Fibroblast of lung (primary cell): Measurements from ENCODE around the gene LRP1. TPM values are rescaled to one million over a fixed set of nuclear protein-coding genes. Genes with fewer than 3 reads are reported as not detected.

Experiments used
- DNase-seq, 2 donors: peaks; one replicate each; pipeline versions ENCODE4 v3.0.0 to v3.0.0-alpha.2; 2010; ENCODE audit warnings: low read depth in 2 of 2
- H2AFZ ChIP-seq: 2 replicates; pipeline ENCODE4 v1.5.1; 2012; ENCODE audit warnings: low read length, control low read depth, inconsistent platforms
- H3K27ac ChIP-seq: 2 replicates; pipeline ENCODE4 v1.5.1; 2011; ENCODE audit warnings: low read length, control low read depth; ENCODE audit not compliant: insufficient read depth
- H3K27me3 ChIP-seq: 2 replicates; pipeline ENCODE4 v1.5.1; 2011; ENCODE audit warnings: mild to moderate bottlenecking, low read length; ENCODE audit not compliant: control insufficient read depth, insufficient read depth
- H3K36me3 ChIP-seq: 2 replicates; pipeline ENCODE4 v1.5.1; 2011; ENCODE audit warnings: low read length; ENCODE audit not compliant: control insufficient read depth, insufficient read depth
- H3K4me1 ChIP-seq: 2 replicates; pipeline ENCODE4 v1.5.1; 2011; ENCODE audit warnings: low read length; ENCODE audit not compliant: control insufficient read depth, insufficient read depth; ENCODE audit errors: extremely low read depth
- H3K4me2 ChIP-seq: 2 replicates; pipeline ENCODE4 v1.5.1; 2011; ENCODE audit warnings: low read length, control low read depth; ENCODE audit not compliant: insufficient read depth; ENCODE audit errors: extremely low read depth
- H3K4me3 ChIP-seq, 4 experiments: fragments of 200-600 bp in 1 of 4; sonication (generic) in 1 of 4; replicated peaks in 1 of 4; 2 replicates each; pipeline ENCODE4 v1.5.1; 2011 to 2016; ENCODE audit warnings: low read length in 4 of 4, low read depth in 3 of 4, mild to moderate bottlenecking in 3 of 4, control low read depth in 2 of 4, inconsistent platforms in 1 of 4, mixed read lengths in 1 of 4; ENCODE audit not compliant: insufficient read depth in 1 of 4; ENCODE audit errors: control extremely low read depth in 1 of 4
- H3K79me2 ChIP-seq: 2 replicates; pipeline ENCODE4 v1.5.1; 2012; ENCODE audit warnings: mild to moderate bottlenecking, low read length, inconsistent platforms; ENCODE audit not compliant: control insufficient read depth, insufficient read depth
- H3K9ac ChIP-seq: 2 replicates; pipeline ENCODE4 v1.5.1; 2011; ENCODE audit warnings: mild to moderate bottlenecking, low read length, control low read depth; ENCODE audit not compliant: insufficient read depth
- H3K9me3 ChIP-seq: 2 replicates; pipeline ENCODE4 v1.5.1; 2012; ENCODE audit warnings: low read depth, low read length; ENCODE audit not compliant: control insufficient read depth, insufficient read depth
- H4K20me1 ChIP-seq: 2 replicates; pipeline ENCODE4 v1.5.1; 2011; ENCODE audit warnings: low read length; ENCODE audit not compliant: control insufficient read depth, insufficient read depth; ENCODE audit errors: extremely low read depth
- CTCF ChIP-seq, 2 donors: IDR thresholded peaks in 1 of 2; conservative IDR thresholded peaks in 1 of 2; 1 replicate in 1 of 2; 2 replicates in 1 of 2; pipeline ENCODE4 v1.5.1; 2011 to 2012; ENCODE audit warnings: low read length in 2 of 2, control low read depth in 1 of 2, inconsistent platforms in 1 of 2, low read depth in 1 of 2, mild to moderate bottlenecking in 1 of 2
- EZH2 ChIP-seq: IDR thresholded peaks from 2 replicates; pipeline ENCODE4 v1.5.1; 2012; ENCODE audit warnings: low read length, control low read depth, mild to moderate bottlenecking; ENCODE audit errors: missing control alignments
- polyA plus RNA-seq, 2 donors: library from polyadenylated mRNA; depleted of rRNA in 1 of 2; stranded (reverse) in 1 of 2; unstranded in 1 of 2; fragments of >200 nt; gene quantifications; 2 replicates each; pipeline ENCODE4 v1.2.1, GENCODE V29; 2011 to 2012; ENCODE audit warnings: missing spikeins in 1 of 2
- total RNA-seq: library from RNA; depleted of rRNA; stranded (reverse); fragments of >200 nt; gene quantifications from 2 replicates; pipeline ENCODE4 v1.2.1, GENCODE V29; 2014

The LRP1 gene
- total and polyA plus RNA-seq, 2 donors (not counting 1 experiment from before 2014, with no cell fraction given), result 92.2 to 464 TPM

- Histone ChIP-seq H3K27me3 (no peaks in the 10 kb centered on the region), H3K4me3 (no peak overlapping the region), H3K36me3 (peaks cover 74% of the 10 kb centered on the region), H4K20me1 (no peaks in the 10 kb centered on the region), H3K4me1 (peaks cover 11% of the 10 kb centered on the region), H2AFZ (no peak overlapping the region), H3K9ac (no peak overlapping the region), H3K27ac (no peak overlapping the region), H3K4me2 (no peak overlapping the region), H3K79me2 (no peaks in the 10 kb centered on the region), H3K9me3 (no peaks in the 10 kb centered on the region)
- TF ChIP-seq EZH2 (no peak), CTCF (conservative IDR thresholded peaks at IDR 0.05 in 1 of 2, IDR thresholded peaks at IDR 0.05 in 1 of 2; ENCODE audit: low read depth in 1 of 2, low read length in 2 of 2) (no peak)
- DNase-seq, result peak in 1 of 2 donors; percentile 10
Measured at GRCh38 chr12:57176846-57177245, 48.6 kb downstream of the LRP1 start.

- Histone ChIP-seq H3K27me3 (no peaks in the 10 kb centered on the region), H3K4me2 (no peak overlapping the region), H3K9me3 (no peaks in the 10 kb centered on the region), H4K20me1 (no peaks in the 10 kb centered on the region), H3K36me3 (peaks cover 77% of the 10 kb centered on the region), H3K79me2 (no peaks in the 10 kb centered on the region), H3K4me3 (no peak overlapping the region), H3K9ac (no peak overlapping the region), H3K4me1 (peaks cover 11% of the 10 kb centered on the region), H3K27ac (no peak overlapping the region), H2AFZ (no peak overlapping the region)
- no peak for DNase-seq
- TF ChIP-seq CTCF (conservative IDR thresholded peaks at IDR 0.05 in 1 of 2, IDR thresholded peaks at IDR 0.05 in 1 of 2; ENCODE audit: low read depth in 1 of 2, low read length in 2 of 2), result no peak
Measured at GRCh38 chr12:57177354-57177753, 49.1 kb downstream of the LRP1 start.

GRCh38 chr12:57178213-57178612 lies 49.9 kb downstream of the LRP1 start:
- H3K27me3 ChIP-seq, result no peaks in the 10 kb centered on the region
- H3K4me2 ChIP-seq, result no peak overlapping the region
- H3K4me3 ChIP-seq, result no peak overlapping the region
- no peaks in the 10 kb centered on the region for H3K79me2 ChIP-seq
- H3K9me3 ChIP-seq, result no peaks in the 10 kb centered on the region
- H3K27ac ChIP-seq, result no peak overlapping the region
- H3K36me3 ChIP-seq, result peaks cover 74% of the 10 kb centered on the region
- peaks cover 11% of the 10 kb centered on the region for H3K4me1 ChIP-seq
- no peak overlapping the region for H2AFZ ChIP-seq
- H3K9ac ChIP-seq, result no peak overlapping the region
- no peaks in the 10 kb centered on the region for H4K20me1 ChIP-seq
- no peak for DNase-seq
- TF ChIP-seq EZH2 (no peak), CTCF (conservative IDR thresholded peaks at IDR 0.05 in 1 of 2, IDR thresholded peaks at IDR 0.05 in 1 of 2; ENCODE audit: low read depth in 1 of 2, low read length in 2 of 2) (no peak)
